H9 (cell line): Measurements from ENCODE around the gene GAL3ST2. TPM values are rescaled to one million over a fixed set of nuclear protein-coding genes. Genes with fewer than 3 reads are reported as not detected.

Source experiments
- DNase-seq: peaks from one replicate; pipeline ENCODE4 v3.0.0-alpha.2; 2017
- H2AFZ ChIP-seq: one replicate; pipeline ENCODE4 v1.6.1; 2013; ENCODE audit warnings: mild to moderate bottlenecking, low read length, control low read depth, moderate library complexity
- H2AK5ac ChIP-seq: 2 replicates; pipeline ENCODE4 v1.6.1; 2013; ENCODE audit warnings: low read length, control low read depth, mixed read lengths; ENCODE audit not compliant: insufficient read length
- H2BK120ac ChIP-seq: one replicate; pipeline ENCODE4 v1.6.1; 2013; ENCODE audit warnings: low read depth, mild to moderate bottlenecking, low read length, control low read depth, inconsistent platforms; ENCODE audit not compliant: poor library complexity, severe bottlenecking
- H2BK12ac ChIP-seq: 2 replicates; pipeline ENCODE4 v1.6.1; 2013; ENCODE audit warnings: low read length, control low read depth, mixed read lengths, low read depth; ENCODE audit not compliant: insufficient read length
- H2BK15ac ChIP-seq: 2 replicates; pipeline ENCODE4 v1.6.1; 2013; ENCODE audit warnings: low read depth, low read length, control low read depth
- H2BK20ac ChIP-seq: one replicate; pipeline ENCODE4 v1.6.1; 2013; ENCODE audit warnings: low read depth, mild to moderate bottlenecking, low read length, control low read depth, inconsistent platforms; ENCODE audit not compliant: poor library complexity, severe bottlenecking
- H2BK5ac ChIP-seq: 2 replicates; pipeline ENCODE4 v1.6.1; 2013; ENCODE audit warnings: low read length, control low read depth, mixed read lengths; ENCODE audit not compliant: insufficient read length
- H3K14ac ChIP-seq: 2 replicates; pipeline ENCODE4 v1.6.1; 2013; ENCODE audit warnings: low read length, control low read depth; ENCODE audit not compliant: insufficient read depth
- H3K18ac ChIP-seq: 2 replicates; pipeline ENCODE4 v1.6.1; 2013; ENCODE audit warnings: low read depth, mild to moderate bottlenecking, mixed read lengths, low read length, control low read depth; ENCODE audit not compliant: insufficient read length
- H3K23ac ChIP-seq: 2 replicates; pipeline ENCODE4 v1.6.1; 2013; ENCODE audit warnings: low read length, control low read depth, mixed read lengths, low read depth; ENCODE audit not compliant: insufficient read length
- H3K23me2 ChIP-seq: 2 replicates; pipeline ENCODE4 v1.6.1; 2013; ENCODE audit warnings: low read depth, mild to moderate bottlenecking, mixed read lengths, low read length, control low read depth; ENCODE audit not compliant: insufficient read length, poor library complexity, severe bottlenecking
- H3K27ac ChIP-seq: 2 replicates; pipeline ENCODE4 v1.5.1; 2013; ENCODE audit warnings: low read length, control low read depth, mixed read lengths, low read depth; ENCODE audit not compliant: insufficient read length
- H3K27me3 ChIP-seq: 2 replicates; pipeline ENCODE4 v1.6.1; 2013; ENCODE audit warnings: low read length, control low read depth, inconsistent platforms; ENCODE audit not compliant: insufficient read depth
- H3K4ac ChIP-seq: 2 replicates; pipeline ENCODE4 v1.6.1; 2013; ENCODE audit warnings: low read depth, mild to moderate bottlenecking, control low read depth, inconsistent platforms, low read length, moderate library complexity
- H3K4me1 ChIP-seq: 2 replicates; pipeline ENCODE4 v1.6.1; 2013; ENCODE audit warnings: low read length, control low read depth, inconsistent platforms; ENCODE audit not compliant: insufficient read depth
- H3K4me2 ChIP-seq: 2 replicates; pipeline ENCODE4 v1.6.1; 2013; ENCODE audit warnings: low read length, control low read depth, mixed read lengths; ENCODE audit not compliant: insufficient read length, insufficient read depth
- H3K56ac ChIP-seq: 2 replicates; pipeline ENCODE4 v1.6.1; 2013; ENCODE audit warnings: low read depth, mild to moderate bottlenecking, mixed read lengths, low read length, control low read depth; ENCODE audit not compliant: insufficient read length
- H3K79me1 ChIP-seq: 2 replicates; pipeline ENCODE4 v1.6.1; 2013; ENCODE audit warnings: low read depth, mild to moderate bottlenecking, moderate library complexity, low read length, control low read depth, inconsistent platforms; ENCODE audit not compliant: insufficient read depth, poor library complexity, severe bottlenecking
- H3K79me2 ChIP-seq: 2 replicates; pipeline ENCODE4 v1.6.1; 2013; ENCODE audit warnings: low read length, control low read depth, inconsistent platforms; ENCODE audit not compliant: insufficient read depth
- H3K9ac ChIP-seq: 2 replicates; pipeline ENCODE4 v1.6.1; 2013; ENCODE audit warnings: low read length, control low read depth, mixed read lengths; ENCODE audit not compliant: insufficient read length; ENCODE audit errors: extremely low read depth
- H3K9me3 ChIP-seq: one replicate; pipeline ENCODE4 v1.6.1; 2013; ENCODE audit warnings: low read depth, low read length, inconsistent platforms; ENCODE audit not compliant: control insufficient read depth
- H3T11ph ChIP-seq: one replicate; pipeline ENCODE4 v1.6.1; 2013; ENCODE audit warnings: mild to moderate bottlenecking, low read length, control low read depth, inconsistent platforms
- H4K20me1 ChIP-seq: one replicate; pipeline ENCODE4 v1.6.1; 2013; ENCODE audit not compliant: control insufficient read depth, insufficient read length, insufficient read depth
- H4K5ac ChIP-seq: 2 replicates; pipeline ENCODE4 v1.6.1; 2013; ENCODE audit warnings: low read depth, mild to moderate bottlenecking, mixed read lengths, low read length, control low read depth; ENCODE audit not compliant: insufficient read length
- H4K8ac ChIP-seq: replicated peaks from 2 replicates; pipeline ENCODE4 v1.6.1; 2013; ENCODE audit warnings: low read length, control low read depth, mixed read lengths, low read depth; ENCODE audit not compliant: insufficient read length
- H4K91ac ChIP-seq: 2 replicates; pipeline ENCODE4 v1.6.1; 2013; ENCODE audit warnings: low read depth, mild to moderate bottlenecking, moderate library complexity, mixed read lengths, low read length, control low read depth; ENCODE audit not compliant: insufficient read length
- H3K27ac Mint-ChIP-seq, 3 experiments: 2 replicates in 2 of 3; 3 replicates in 1 of 3; pipeline ENCODE4 v1.8.0; 2020 to 2021; ENCODE audit warnings: mixed read lengths in 3 of 3, mild to moderate bottlenecking in 1 of 3, moderate library complexity in 1 of 3
- H3K27me3 Mint-ChIP-seq: 2 replicates; pipeline ENCODE4 v1.8.0; 2021; ENCODE audit warnings: low read depth, mild to moderate bottlenecking, moderate library complexity, mixed read lengths
- H3K36me3 Mint-ChIP-seq, 3 experiments: 2 replicates in 2 of 3; 3 replicates in 1 of 3; pipeline ENCODE4 v1.8.0; 2020 to 2021; ENCODE audit warnings: low read depth in 3 of 3, mixed read lengths in 3 of 3; ENCODE audit not compliant: insufficient read depth in 1 of 3
- H3K4me1 Mint-ChIP-seq, 2 experiments: 2 replicates each; pipeline ENCODE4 v1.8.0; 2020; ENCODE audit warnings: mixed read lengths in 2 of 2
- H3K4me3 Mint-ChIP-seq, 2 experiments: 2 replicates in 1 of 2; 3 replicates in 1 of 2; pipeline ENCODE4 v1.8.0; 2020 to 2021; ENCODE audit warnings: mild to moderate bottlenecking in 2 of 2, mixed read lengths in 2 of 2, moderate library complexity in 1 of 2
- H3K9me3 Mint-ChIP-seq, 2 experiments: 2 replicates in 1 of 2; 3 replicates in 1 of 2; pipeline ENCODE4 v1.8.0; 2020; ENCODE audit warnings: mild to moderate bottlenecking in 2 of 2, mixed read lengths in 2 of 2, moderate library complexity in 1 of 2
- WGBS: extraction: QIAGEN DNeasy Blood & Tissue Kit; methylation state at CpG from one replicate; pipeline ENCODE4 v1.1.7; 2013; ENCODE audit warnings: missing lambda C conversion rate, low lambda C conversion rate, mixed read lengths; ENCODE audit not compliant: insufficient read length; ENCODE audit errors: extremely low coverage; 5-methylcytosine and 5-hydroxymethylcytosine counted together
- total RNA-seq: library from RNA; stranded (reverse); gene quantifications from 2 replicates; pipeline ENCODE4 v1.2.1, GENCODE V29; 2021
- TF ChIP-seq, protein P1 (sequence below): fragments of 200-600 bp; sonication (generic); conservative IDR thresholded peaks from 3 replicates; pipeline ENCODE4 v1.8.0; 2021; ENCODE audit warnings: antibody characterized with exemption, mild to moderate bottlenecking

The GAL3ST2 gene
- total RNA-seq, 1 experiment from 2014 or later, result 0.33 TPM

DNA sequence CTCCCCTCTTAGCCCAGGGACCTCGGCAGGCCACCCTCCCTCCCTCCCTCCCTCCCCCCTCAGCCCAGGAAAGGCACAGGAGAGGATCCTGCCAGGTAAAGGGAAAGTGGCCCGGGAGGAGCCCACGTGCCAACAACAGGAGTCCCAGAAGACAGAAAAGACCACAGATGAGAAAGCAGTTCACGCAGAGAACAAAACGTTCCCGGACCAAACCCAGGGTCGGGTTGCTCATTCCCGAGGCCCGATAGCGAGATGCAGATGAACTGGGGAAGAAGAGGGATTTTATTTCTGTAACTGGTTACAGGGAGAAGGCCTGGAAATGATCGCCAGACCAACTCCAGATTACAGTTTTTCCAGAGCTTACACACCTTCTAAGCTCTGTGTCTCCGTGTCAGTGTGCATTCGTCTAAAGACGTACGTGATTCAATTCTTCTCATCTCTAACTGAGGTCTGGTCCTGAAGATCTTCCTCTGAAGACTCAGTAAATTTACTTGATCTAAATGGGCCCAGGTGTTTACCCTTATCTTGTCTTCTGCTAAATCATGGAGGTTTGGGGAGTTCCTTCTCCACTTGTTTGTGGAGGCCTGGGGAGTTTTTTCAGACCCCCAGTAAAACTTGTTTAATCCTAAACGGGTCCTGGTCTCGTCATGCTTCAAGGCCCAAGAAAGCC is 31.6 kb downstream of the GAL3ST2 start:
- no peak overlapping the region for H3K27ac ChIP-seq
- no peak overlapping the region for H2AK5ac ChIP-seq
- H3K4me2 ChIP-seq, result no peak overlapping the region
- no peaks in the 10 kb centered on the region for H3K9me3 ChIP-seq
- no peak overlapping the region for H3K18ac ChIP-seq
- H3K4me1 Mint-ChIP-seq, result peaks cover 9 to 26% of the 10 kb centered on the region in 2 experiments
- H3K27ac Mint-ChIP-seq, result peak overlapping the region in 2 of 3 experiments; percentile 37 to 66; a peak in 3 of 7 replicates
- H2BK15ac ChIP-seq, result no peak overlapping the region
- peak; percentile 55 for DNase-seq
- no CpG with 5 or more reads among the region's 17 CpGs for WGBS
- H3K23me2 ChIP-seq, result no peaks in the 10 kb centered on the region
- H4K91ac ChIP-seq, result no peak overlapping the region
- no peaks in the 10 kb centered on the region for H3K79me2 ChIP-seq
- H3K23ac ChIP-seq, result no peak overlapping the region
- no peak overlapping the region for H4K5ac ChIP-seq
- H3K9ac ChIP-seq, result no peak overlapping the region
- peak overlapping the region in 1 of 2 experiments; percentile 9; a peak in 1 of 5 replicates for H3K4me3 Mint-ChIP-seq
- no peak overlapping the region for H2AFZ ChIP-seq
- no peak overlapping the region for H3K14ac ChIP-seq
- no peak overlapping the region for H3K56ac ChIP-seq
- no peak overlapping the region for H3K4ac ChIP-seq
- H2BK5ac ChIP-seq, result no peak overlapping the region
- H3T11ph ChIP-seq, result no peak overlapping the region
- H2BK20ac ChIP-seq, result no peak overlapping the region
- peaks cover 8% of the 10 kb centered on the region for H3K4me1 ChIP-seq
- no peaks in the 10 kb centered on the region for H3K9me3 Mint-ChIP-seq
- TF ChIP-seq, protein P1, sequence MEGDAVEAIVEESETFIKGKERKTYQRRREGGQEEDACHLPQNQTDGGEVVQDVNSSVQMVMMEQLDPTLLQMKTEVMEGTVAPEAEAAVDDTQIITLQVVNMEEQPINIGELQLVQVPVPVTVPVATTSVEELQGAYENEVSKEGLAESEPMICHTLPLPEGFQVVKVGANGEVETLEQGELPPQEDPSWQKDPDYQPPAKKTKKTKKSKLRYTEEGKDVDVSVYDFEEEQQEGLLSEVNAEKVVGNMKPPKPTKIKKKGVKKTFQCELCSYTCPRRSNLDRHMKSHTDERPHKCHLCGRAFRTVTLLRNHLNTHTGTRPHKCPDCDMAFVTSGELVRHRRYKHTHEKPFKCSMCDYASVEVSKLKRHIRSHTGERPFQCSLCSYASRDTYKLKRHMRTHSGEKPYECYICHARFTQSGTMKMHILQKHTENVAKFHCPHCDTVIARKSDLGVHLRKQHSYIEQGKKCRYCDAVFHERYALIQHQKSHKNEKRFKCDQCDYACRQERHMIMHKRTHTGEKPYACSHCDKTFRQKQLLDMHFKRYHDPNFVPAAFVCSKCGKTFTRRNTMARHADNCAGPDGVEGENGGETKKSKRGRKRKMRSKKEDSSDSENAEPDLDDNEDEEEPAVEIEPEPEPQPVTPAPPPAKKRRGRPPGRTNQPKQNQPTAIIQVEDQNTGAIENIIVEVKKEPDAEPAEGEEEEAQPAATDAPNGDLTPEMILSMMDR, result no peak
- H2BK12ac ChIP-seq, result no peak overlapping the region
- H4K20me1 ChIP-seq, result no peaks in the 10 kb centered on the region
- H4K8ac ChIP-seq, result no peak overlapping the region
- peaks cover 9% of the 10 kb centered on the region; the same call in 1 of the 2 replicates for H3K27me3 ChIP-seq
- H3K36me3 Mint-ChIP-seq, result no peaks in the 10 kb centered on the region
- peaks cover 29% of the 10 kb centered on the region for H3K27me3 Mint-ChIP-seq
- H2BK120ac ChIP-seq, result no peak overlapping the region
- no peaks in the 10 kb centered on the region for H3K79me1 ChIP-seq
